Stimulated activated CD4-positive, alpha-beta T cell treated with anti-CD3 and anti-CD28 coated beads, Interleukin-4, amount 100 ng/mL, for 4 hours (primary cell): ENCODE results near the gene JAGN1.
"Not testable (repeated sequence)": the region's sequence is repeated elsewhere in the genome, so short reads cannot be mapped to it uniquely, and the experiment has no call there.

Experiments used
- DNase-seq, 2 experiments: peaks; one replicate each; pipeline ENCODE4 v3.0.0-alpha.2; 2020

Gene JAGN1

GRCh38 chr3:9867106-9867505 is 23.3 kb upstream of the JAGN1 start:
- no peak for DNase-seq

GRCh38 chr3:9869955-9870354 is 20.5 kb upstream of the JAGN1 start:
- no peak for DNase-seq

- DNase-seq: no peak
Observed at GRCh38 chr3:9870978-9871377, 19.4 kb upstream of the JAGN1 start.

- not testable (repeated sequence) for DNase-seq
Observed at GRCh38 chr3:9872067-9872466, 18.3 kb upstream of the JAGN1 start.

GRCh38 chr3:9875448-9875847 is 15.0 kb upstream of the JAGN1 start:
- no peak for DNase-seq

GRCh38 chr3:9876255-9876654 is 14.2 kb upstream of the JAGN1 start:
- DNase-seq: not testable (repeated sequence)

- DNase-seq: no peak
Observed at GRCh38 chr3:9876991-9877390, 13.4 kb upstream of the JAGN1 start.

- DNase-seq: no peak
Observed at GRCh38 chr3:9878700-9879099, 11.7 kb upstream of the JAGN1 start.

GRCh38 chr3:9879830-9880549 is 10.4 kb upstream of the JAGN1 start, which contains the start of gene CIDEC:
Gene CIDEC (minus strand): TSS chr3:9880253. CDS start chr3:9878486, 1,767 bp downstream.
- no peak for DNase-seq

GRCh38 chr3:9881441-9881840 is 9.0 kb upstream of the JAGN1 start:
- DNase-seq: no peak

- DNase-seq: no peak
Observed at GRCh38 chr3:9883706-9884554, 6.5 kb upstream of the JAGN1 start.

- no peak for DNase-seq
Observed at GRCh38 chr3:9884555-9885165, 5.8 kb upstream of the JAGN1 start.

- DNase-seq: no peak
Observed at GRCh38 chr3:9886328-9886727, 4.1 kb upstream of the JAGN1 start.

- no peak for DNase-seq
Observed at GRCh38 chr3:9887480-9887879, 2.9 kb upstream of the JAGN1 start.

GRCh38 chr3:9888540-9888939 is 1.9 kb upstream of the JAGN1 start:
- no peak for DNase-seq

- DNase-seq: no peak
Observed at GRCh38 chr3:9889405-9889804, 1.0 kb upstream of the JAGN1 start.

GRCh38 chr3:9891072-9891622 is 737 bp downstream of the JAGN1 start:
- no peak for DNase-seq

- DNase-seq: no peak
Observed at GRCh38 chr3:9893739-9894138, 3.3 kb downstream of the JAGN1 start.

- not testable (repeated sequence) for DNase-seq
Observed at GRCh38 chr3:9895715-9896114, 5.3 kb downstream of the JAGN1 start.

GRCh38 chr3:9896755-9897407 is 6.5 kb downstream of the JAGN1 start:
- not testable (repeated sequence) for DNase-seq

GRCh38 chr3:9897408-9898372 is 7.3 kb downstream of the JAGN1 start:
- DNase-seq: no peak
